GM12878 (cell line): Measurements from ENCODE around the gene ITGAD. TPM values are rescaled to one million over a fixed set of nuclear protein-coding genes. Genes with fewer than 3 reads are reported as not detected.

Source experiments
- ATAC-seq: fragments of 200-7000 bp; cut with Tn5 transposase; 3 replicates; pipeline ENCODE4 v1.9.1; 2020; ENCODE audit warnings: mild to moderate bottlenecking, moderate library complexity
- BruUV-seq: library from RNA; stranded (reverse); fragments of 400-500 nt; replicated peaks from 2 replicates; lab custom pipeline; 2021; lab: Mats Ljungman, UMichigan
- CTCF ChIA-PET: fragments of 300-600 bp; sonication (Branson Sonifier 250); formaldehyde crosslinking; extraction: SDS; loops from one replicate; lab custom pipeline; 2021; ENCODE audit warnings: inconsistent platforms; lab: Yijun Ruan, JAX
- POLR2A ChIA-PET: fragments of 350-600 bp; formaldehyde crosslinking; extraction: SDS; loops from one replicate; lab custom pipeline; 2021; ENCODE audit warnings: inconsistent platforms; lab: Charles Lee
- RAD21 ChIA-PET: fragments of 300-600 bp; sonication (Branson Sonifier 250); formaldehyde crosslinking; loops from one replicate; lab custom pipeline; 2023; ENCODE audit warnings: antibody characterized with exemption; ENCODE audit not compliant: unreplicated experiment; lab: Charles Lee
- SMC1A ChIA-PET: fragments of 300-600 bp; sonication (Branson Sonifier 250); formaldehyde crosslinking; loops from one replicate; lab custom pipeline; 2023; ENCODE audit not compliant: unreplicated experiment, uncharacterized antibody; lab: Charles Lee
- DNase-seq: peaks from one replicate; pipeline ENCODE4 v3.0.0-alpha.2; 2011; ENCODE audit warnings: low read depth, low spot score
- FAIRE-seq: peaks from 3 replicates; lab custom pipeline; 2011; peaks lifted over from hg19 to GRCh38; lab: Jason Lieb, UNC
- H2AFZ ChIP-seq: 2 replicates; pipeline ENCODE4 v1.6.0; 2011; ENCODE audit warnings: low read depth, low read length, control low read depth; ENCODE audit not compliant: control insufficient read depth
- H3K27ac ChIP-seq: 2 replicates; pipeline ENCODE4 v1.5.1; 2011; ENCODE audit warnings: control low read depth; ENCODE audit not compliant: control insufficient read depth, insufficient read depth
- H3K27me3 ChIP-seq, 2 experiments: replicated peaks in 1 of 2; 2 replicates each; pipeline versions ENCODE4 v1.6.0 to v1.6.1; 2011; ENCODE audit warnings: low read length in 1 of 2; ENCODE audit not compliant: control insufficient read depth in 2 of 2, insufficient read depth in 2 of 2
- H3K36me3 ChIP-seq, 2 experiments: 2 replicates each; pipeline ENCODE4 v1.5.1; 2011; ENCODE audit warnings: low read length in 1 of 2; ENCODE audit not compliant: control insufficient read depth in 2 of 2, insufficient read depth in 2 of 2
- H3K4me1 ChIP-seq: 2 replicates; pipeline ENCODE4 v1.6.1; 2011; ENCODE audit warnings: mild to moderate bottlenecking, low read length, moderate library complexity, mixed read lengths; ENCODE audit not compliant: control insufficient read depth, insufficient read depth
- H3K4me2 ChIP-seq: 2 replicates; pipeline ENCODE4 v1.6.0; 2011; ENCODE audit warnings: control low read depth; ENCODE audit not compliant: control insufficient read depth, insufficient read depth
- H3K4me3 ChIP-seq: fragments of 200-600 bp; sonication (generic); 2 replicates; pipeline ENCODE4 v1.5.1; 2016
- H3K79me2 ChIP-seq: 2 replicates; pipeline ENCODE4 v1.6.0; 2011; ENCODE audit warnings: low read length; ENCODE audit not compliant: control insufficient read depth, insufficient read depth
- H3K9ac ChIP-seq: 2 replicates; pipeline ENCODE4 v1.8.0; 2011; ENCODE audit warnings: low read length, control low read depth, mixed read lengths; ENCODE audit not compliant: control insufficient read depth, insufficient read depth
- H3K9me3 ChIP-seq: replicated peaks from 3 replicates; pipeline ENCODE4 v1.5.1; 2011; ENCODE audit warnings: mild to moderate bottlenecking, low read length; ENCODE audit not compliant: control insufficient read depth, insufficient read depth
- H4K20me1 ChIP-seq: 2 replicates; pipeline ENCODE4 v1.6.0; 2011; ENCODE audit not compliant: control insufficient read depth, insufficient read depth
- BCLAF1 ChIP-seq: fragments of 450-650 bp; IDR thresholded peaks from 2 replicates; pipeline ENCODE4 v1.6.1; 2017; ENCODE audit warnings: antibody characterized with exemption, mild to moderate bottlenecking, moderate library complexity
- CHD1 ChIP-seq: IDR thresholded peaks from 2 replicates; pipeline ENCODE4 v1.6.1; 2012; ENCODE audit warnings: low read depth, low read length, improper control_type of control experiment
- CTCF ChIP-seq, 3 experiments: IDR thresholded peaks in 2 of 3; conservative IDR thresholded peaks in 1 of 3; 2 replicates each; pipeline ENCODE4 v1.5.1; 2011; ENCODE audit warnings: low read depth in 3 of 3, low read length in 3 of 3, mild to moderate bottlenecking in 3 of 3, control low read depth in 2 of 3, moderate library complexity in 2 of 3, inconsistent platforms in 1 of 3, mixed read lengths in 1 of 3; ENCODE audit not compliant: control insufficient read depth in 2 of 3, insufficient read depth in 1 of 3; ENCODE audit errors: extremely low read depth in 1 of 3
- DPF2 ChIP-seq: fragments of 450-650 bp; IDR thresholded peaks from 2 replicates; pipeline ENCODE4 v1.6.1; 2017; ENCODE audit warnings: mild to moderate bottlenecking
- HCFC1 ChIP-seq: fragments of 150-350 bp; IDR thresholded peaks from 2 replicates; pipeline ENCODE4 v1.6.1; 2014; ENCODE audit warnings: low read length
- NBN ChIP-seq: fragments of 450-650 bp; IDR thresholded peaks from 2 replicates; pipeline ENCODE4 v1.6.1; 2016
- RFX5 ChIP-seq: IDR thresholded peaks from 2 replicates; pipeline ENCODE4 v1.6.1; 2011; ENCODE audit warnings: low read depth, low read length, improper control_type of control experiment
- YBX1 ChIP-seq: fragments of 450-650 bp; IDR thresholded peaks from 2 replicates; pipeline ENCODE4 v1.6.1; 2016; ENCODE audit warnings: antibody characterized with exemption
- ZBED1 ChIP-seq: IDR thresholded peaks from 2 replicates; pipeline ENCODE4 v1.6.1; 2016; ENCODE audit warnings: borderline replicate concordance
- ZNF592 ChIP-seq: fragments of 450-650 bp; IDR thresholded peaks from 2 replicates; pipeline ENCODE4 v1.6.1; 2017; ENCODE audit warnings: mild to moderate bottlenecking, moderate library complexity
- WGBS: methylation state at CpG from one replicate; pipeline ENCODE4 v1.1.6; 2016; ENCODE audit warnings: low lambda C conversion rate; ENCODE audit not compliant: insufficient replicate concordance, insufficient coverage; ENCODE audit errors: missing lambda C conversion rate; 5-methylcytosine and 5-hydroxymethylcytosine counted together
- in situ Hi-C: fragments of 300-500 bp; cut with MboI; formaldehyde crosslinking; loops from 9 replicates; pipeline ENCODE4 v1.14.3; 2018; ENCODE audit warnings: mixed read lengths
- intact Hi-C: fragments of 100-400 bp; cut with micrococcal nuclease; formaldehyde crosslinking; loops from one replicate; pipeline ENCODE4 v1.14.2; 2022; ENCODE audit not compliant: unreplicated experiment
- polyA plus RNA-seq, 11 experiments: library from polyadenylated mRNA; depleted of rRNA in 4 of 11; unstranded in 6 of 11; stranded (reverse) in 5 of 11; fragments of >200 nt; fragmentation: Nextera tagmentation in 4 of 11; fragmentation: Illumina TruSeq in 1 of 11; extraction: Ambion mirVana in 4 of 11; extraction: Trizol in 1 of 11; gene quantifications; 1 replicate in 1 of 11; 2 replicates in 10 of 11; pipeline versions ENCODE4 v1.2.1 to v1.2.3, GENCODE V29; 2011 to 2016; ENCODE audit warnings: inconsistent platforms in 2 of 11, missing spikeins in 2 of 11, low read depth in 1 of 11
- total RNA-seq, 4 experiments: library from RNA; depleted of rRNA in 3 of 4; stranded (reverse); fragments of >200 nt in 3 of 4; fragmentation: Illumina TruSeq in 1 of 4; extraction: Trizol in 1 of 4; gene quantifications; 2 replicates each; pipeline versions ENCODE4 v1.2.1 to v1.2.3, GENCODE V29; 2013 to 2021

Gene ITGAD
- total and polyA plus RNA-seq, 10 of the 15 experiments (the other 5 are each of a cell fraction or from before 2014, with no cell fraction given) = 0.29 to 4.0 (median 1.2) TPM

GRCh38 chr16:31385680-31386079 is 7.5 kb upstream of the ITGAD start (continued):
- TF ChIP-seq CTCF (IDR thresholded peaks at IDR 0.05 in 2 of 3, conservative IDR thresholded peaks at IDR 0.05 in 1 of 3; ENCODE audit: control insufficient read depth in 2 of 3, extremely low read depth in 1 of 3, insufficient read depth in 1 of 3, low read depth in 3 of 3, low read length in 3 of 3) (no peak), YBX1 (no peak), ZBED1 (no peak), DPF2 (no peak), NBN (no peak)

- H2AFZ ChIP-seq = no peak overlapping the region
- no peak overlapping the region for H3K4me3 ChIP-seq
- no peaks in the 10 kb centered on the region for H3K79me2 ChIP-seq
- DNase-seq = no peak
- no TSS peak for BruUV-seq
- ChIA-PET CTCF (interaction anchor here (0.7 to 4.9 kb wide), 16 partner anchors 19 to 482 kb away, joined by 3 to 45 read pairs (median 4); partner anchors contain the start of genes ARMC5, COX6A2, PYCARD and ZNF843), SMC1A (interaction anchor here (0.6 to 3.3 kb wide), 17 partner anchors 9 to 267 kb away, joined by 3 to 20 read pairs (median 4); partner anchors contain the start of genes COX6A2, FUS, ITGAM and PYCARD), RAD21 (interaction anchor here (0.7 to 2.8 kb wide), 12 partner anchors 20 to 244 kb away, joined by 3 to 10 read pairs (median 3); partner anchors contain the start of gene ZNF843), POLR2A (interaction anchor here (0.5 to 1.7 kb wide), 8 partner anchors 9 to 483 kb away, joined by 3 to 4 read pairs (median 3); partner anchors contain the start of genes ARMC5, ITGAX and KAT8)
- no peak overlapping the region for H3K27ac ChIP-seq
- no peaks in the 10 kb centered on the region for H3K4me1 ChIP-seq
- in situ Hi-C loops (no loop called here), intact Hi-C loops (no loop called here)
- ATAC-seq = peak; percentile 91
- H3K9me3 ChIP-seq = no peaks in the 10 kb centered on the region
- FAIRE-seq = peak; percentile 56
- WGBS = 12% methylated on average over 6 of the region's 6 CpGs
- peaks cover 0 to 3% of the 10 kb centered on the region in 2 experiments; a peak in 1 of 4 replicates for H3K27me3 ChIP-seq
- H3K9ac ChIP-seq = no peak overlapping the region
- H4K20me1 ChIP-seq = no peaks in the 10 kb centered on the region
- no peaks in the 10 kb centered on the region for H3K36me3 ChIP-seq
- H3K4me2 ChIP-seq = no peak overlapping the region
- TF ChIP-seq ZNF592 = no peak
- 0 out of 2 replicates have a peak, but pooled peaks have one; percentile 19 for TF ChIP-seq HCFC1
- no peak for TF ChIP-seq CHD1
- TF ChIP-seq BCLAF1 = no peak
- TF ChIP-seq RFX5 = no peak
Measured at GRCh38 chr16:31386157-31386984, 6.8 kb upstream of the ITGAD start.
